RWPE1 (cell line): Measurements from ENCODE around the gene SFXN3.
A peak's percentile ranks its signal among the peaks of the same experiment; 100 is the strongest.

Experiments used
- CTCF ChIA-PET: fragments of 350-600 bp; sonication (Branson Sonifier 250); formaldehyde crosslinking; extraction: SDS; loops from one replicate; lab custom pipeline; 2021; lab: Yijun Ruan, JAX
- POLR2A ChIA-PET: fragments of 400-600 bp; formaldehyde crosslinking; extraction: SDS; loops from one replicate; lab custom pipeline; 2020; ENCODE audit warnings: antibody characterized with exemption; ENCODE audit not compliant: low non-redundant PET; lab: Yijun Ruan, JAX
- DNase-seq: peaks from one replicate; pipeline ENCODE4 v3.0.0; 2012; ENCODE audit warnings: low spot score
- H3K27ac ChIP-seq: fragments of 450-650 bp; 2 replicates; pipeline ENCODE4 v1.5.1; 2017
- CTCF ChIP-seq: fragments of 450-650 bp; conservative IDR thresholded peaks from 2 replicates; pipeline ENCODE4 v1.5.1; 2017; ENCODE audit warnings: low read depth, mild to moderate bottlenecking

Gene SFXN3

GRCh38 chr10:101042118-101042517 lies 11.1 kb downstream of the SFXN3 start:
- no peak for TF ChIP-seq CTCF
- ChIA-PET CTCF (interaction anchor here (0.6 to 5.3 kb wide), 19 partner anchors 9 to 529 kb away, joined by 3 to 32 read pairs (median 4); partner anchors contain the start of gene KAZALD1), POLR2A (interaction anchor here (0.5 to 2.3 kb wide), 8 partner anchors 9 to 100 kb away, joined by 3 to 11 read pairs (median 4); partner anchors contain the start of gene KAZALD1)
- DNase-seq, result no peak
- H3K27ac ChIP-seq, result peak overlapping the region; percentile 96

- TF ChIP-seq CTCF, result no peak
- CTCF ChIA-PET, result interaction anchor here (0.5 to 5.3 kb wide), 16 partner anchors 9 to 608 kb away, joined by 3 to 32 read pairs (median 4); no protein-coding TSS in a partner anchor
These were observed 11.8 kb downstream of the SFXN3 start for GRCh38 chr10:101042667-101043362.

GRCh38 chr10:101043363-101043707 lies 12.3 kb downstream of the SFXN3 start:
- CTCF ChIA-PET, result interaction anchor here (0.5 to 5.3 kb wide), 12 partner anchors 8 to 608 kb away, joined by 3 to 32 read pairs (median 4); no protein-coding TSS in a partner anchor
- DNase-seq, result no peak

More at GRCh38 chr10:101042667-101043362, 11.8 kb downstream of the SFXN3 start:
- peak; percentile 99 for DNase-seq
- POLR2A ChIA-PET, result interaction anchor here (0.5 to 2.3 kb wide), 11 partner anchors 9 to 100 kb away, joined by 3 to 11 read pairs (median 4); partner anchors contain the start of gene KAZALD1
- peak overlapping the region; percentile 96 for H3K27ac ChIP-seq

GRCh38 chr10:101044117-101044516 lies 13.1 kb downstream of the SFXN3 start:
- CTCF ChIA-PET, result interaction anchor here (0.6 to 5.3 kb wide), 4 partner anchors 7 to 98 kb away, joined by 4 to 32 read pairs (median 12); no protein-coding TSS in a partner anchor
- POLR2A ChIA-PET, result interaction anchor here (1.5 to 2.3 kb wide), 3 partner anchors 17 to 46 kb away, joined by 4 to 11 read pairs (median 4); partner anchors contain the start of gene KAZALD1
- no peak overlapping the region for H3K27ac ChIP-seq
- TF ChIP-seq CTCF, result no peak
- no peak for DNase-seq

More at GRCh38 chr10:101043363-101043707, 12.3 kb downstream of the SFXN3 start:
- POLR2A ChIA-PET, result interaction anchor here (0.7 to 2.3 kb wide), 7 partner anchors 9 to 99 kb away, joined by 3 to 11 read pairs (median 4); partner anchors contain the start of gene KAZALD1
- no peak for TF ChIP-seq CTCF
- peak overlapping the region; percentile 96 for H3K27ac ChIP-seq

GRCh38 chr10:101046332-101047238 lies 15.6 kb downstream of the SFXN3 start:
- no peak overlapping the region for H3K27ac ChIP-seq
- ChIA-PET POLR2A (no interaction called here), CTCF (interaction anchor here (0.5 to 1.6 kb wide), 6 partner anchors 13 to 96 kb away, joined by 3 to 10 read pairs (median 4); no protein-coding TSS in a partner anchor)
- no peak for TF ChIP-seq CTCF
- DNase-seq, result no peak
